Trophoblast cell (in vitro differentiated cells and primary cell): ENCODE measurements around the gene COQ8B.

Experiments
- DNase-seq, 2 donors: peaks; one replicate each; pipeline ENCODE4 v3.0.0-alpha.2; 2016
- H2AFZ ChIP-seq: 2 replicates; pipeline ENCODE4 v1.6.1; 2013; ENCODE audit warnings: low read length, moderate library complexity, mild to moderate bottlenecking; ENCODE audit not compliant: insufficient read depth, poor library complexity
- H2AK5ac ChIP-seq: 2 replicates; pipeline ENCODE4 v1.6.1; 2013; ENCODE audit warnings: mild to moderate bottlenecking, low read length
- H2BK120ac ChIP-seq: 2 replicates; pipeline ENCODE4 v1.6.1; 2013; ENCODE audit warnings: low read length, mild to moderate bottlenecking, moderate library complexity; ENCODE audit not compliant: insufficient read depth, poor library complexity
- H2BK12ac ChIP-seq: 2 replicates; pipeline ENCODE4 v1.6.1; 2013; ENCODE audit warnings: mild to moderate bottlenecking, low read length, moderate library complexity
- H2BK5ac ChIP-seq: 2 replicates; pipeline ENCODE4 v1.6.1; 2013; ENCODE audit warnings: low read length, low read depth, moderate library complexity, mild to moderate bottlenecking; ENCODE audit not compliant: poor library complexity
- H3K14ac ChIP-seq: 2 replicates; pipeline ENCODE4 v1.6.1; 2013; ENCODE audit warnings: mild to moderate bottlenecking, low read length
- H3K18ac ChIP-seq: 2 replicates; pipeline ENCODE4 v1.6.1; 2013; ENCODE audit warnings: mild to moderate bottlenecking, low read length
- H3K23ac ChIP-seq: 2 replicates; pipeline ENCODE4 v1.6.1; 2013; ENCODE audit warnings: low read length
- H3K27ac ChIP-seq: 2 replicates; pipeline ENCODE4 v1.5.1; 2013; ENCODE audit warnings: low read depth, mild to moderate bottlenecking, inconsistent platforms, low read length, moderate library complexity
- H3K27me3 ChIP-seq: 2 replicates; pipeline ENCODE4 v1.6.1; 2013; ENCODE audit warnings: inconsistent platforms, mild to moderate bottlenecking, low read length, moderate library complexity; ENCODE audit not compliant: insufficient read depth
- H3K36me3 ChIP-seq, 2 experiments: 1 replicate in 1 of 2; 2 replicates in 1 of 2; pipeline ENCODE4 v1.6.1; 2013; ENCODE audit warnings: low read length in 2 of 2, mild to moderate bottlenecking in 2 of 2, moderate library complexity in 1 of 2; ENCODE audit not compliant: insufficient read depth in 2 of 2, control insufficient read depth in 1 of 2
- H3K4ac ChIP-seq: 2 replicates; pipeline ENCODE4 v1.6.1; 2013; ENCODE audit warnings: low read depth, mild to moderate bottlenecking, low read length, moderate library complexity
- H3K4me1 ChIP-seq, 2 experiments: 1 replicate in 1 of 2; 2 replicates in 1 of 2; pipeline ENCODE4 v1.6.1; 2013; ENCODE audit warnings: low read length in 2 of 2, mild to moderate bottlenecking in 2 of 2, moderate library complexity in 1 of 2; ENCODE audit not compliant: insufficient read depth in 2 of 2, control insufficient read depth in 1 of 2
- H3K4me2 ChIP-seq: 2 replicates; pipeline ENCODE4 v1.6.1; 2013; ENCODE audit warnings: inconsistent platforms, mild to moderate bottlenecking, low read length, moderate library complexity
- H3K4me3 ChIP-seq: 2 replicates; pipeline ENCODE4 v1.5.1; 2013; ENCODE audit warnings: mild to moderate bottlenecking, low read depth, low read length, inconsistent platforms
- H3K79me1 ChIP-seq: one replicate; pipeline ENCODE4 v1.6.1; 2013; ENCODE audit warnings: low read length
- H3K79me2 ChIP-seq: 2 replicates; pipeline ENCODE4 v1.6.1; 2013; ENCODE audit warnings: low read length, mild to moderate bottlenecking; ENCODE audit not compliant: control insufficient read depth, insufficient read depth, poor library complexity
- H3K9ac ChIP-seq: 2 replicates; pipeline ENCODE4 v1.6.1; 2013; ENCODE audit warnings: mild to moderate bottlenecking, low read length
- H3K9me3 ChIP-seq: 2 replicates; pipeline ENCODE4 v1.6.1; 2013; ENCODE audit warnings: low read depth, mild to moderate bottlenecking, control low read depth, inconsistent platforms, low read length; ENCODE audit not compliant: insufficient read depth
- H4K12ac ChIP-seq: 2 replicates; pipeline ENCODE4 v1.6.1; 2013; ENCODE audit warnings: low read depth, mild to moderate bottlenecking, low read length, moderate library complexity
- H4K8ac ChIP-seq: 2 replicates; pipeline ENCODE4 v1.6.1; 2013; ENCODE audit warnings: low read depth, mild to moderate bottlenecking, low read length, moderate library complexity
- H4K91ac ChIP-seq: one replicate; pipeline ENCODE4 v1.6.1; 2013; ENCODE audit warnings: low read depth, mild to moderate bottlenecking, low read length, moderate library complexity
- whole genome bisulfite sequencing: extraction: QIAGEN DNeasy Blood & Tissue Kit; methylation state at CpG from one replicate; pipeline ENCODE4 v1.1.7; 2013; ENCODE audit warnings: missing lambda C conversion rate; ENCODE audit not compliant: insufficient read length, insufficient coverage; ENCODE audit errors: extremely low coverage; 5-methylcytosine and 5-hydroxymethylcytosine counted together

Gene COQ8B

GRCh38 chr19:40762754-40763470 is 46.2 kb upstream of the COQ8B start:
- H3K36me3 ChIP-seq = peaks cover 71 to 79% of the 10 kb centered on the region in 2 experiments
- no peak overlapping the region for H2BK120ac ChIP-seq
- H3K4me2 ChIP-seq = no peak overlapping the region
- H2AFZ ChIP-seq = no peak overlapping the region
- H3K4me1 ChIP-seq = no peaks in the 10 kb centered on the region
- H3K79me1 ChIP-seq = no peaks in the 10 kb centered on the region
- no peak overlapping the region for H4K12ac ChIP-seq
- no peak for DNase-seq
- H4K8ac ChIP-seq = no peak overlapping the region
- no peak overlapping the region for H3K18ac ChIP-seq
- H2BK12ac ChIP-seq = no peak overlapping the region
- no peak overlapping the region for H2BK5ac ChIP-seq
- no peak overlapping the region for H3K4ac ChIP-seq
- H3K79me2 ChIP-seq = no peaks in the 10 kb centered on the region
- no peak overlapping the region for H3K23ac ChIP-seq
- H3K9me3 ChIP-seq = peaks cover 2% of the 10 kb centered on the region
- H3K9ac ChIP-seq = no peak overlapping the region
- H3K14ac ChIP-seq = no peak overlapping the region
- WGBS = no CpG with 5 or more reads among the region's 17 CpGs
- no peaks in the 10 kb centered on the region for H3K27me3 ChIP-seq
- no peak overlapping the region for H4K91ac ChIP-seq
- H3K27ac ChIP-seq = no peak overlapping the region
- H2AK5ac ChIP-seq = no peak overlapping the region
- H3K4me3 ChIP-seq = no peak overlapping the region

GRCh38 chr19:40759352-40759751 is 42.7 kb upstream of the COQ8B start:
- Histone ChIP-seq H3K9ac (no peak overlapping the region), H3K79me2 (peaks cover 19% of the 10 kb centered on the region), H2AFZ (no peak overlapping the region), H2BK5ac (no peak overlapping the region), H3K36me3 (peaks cover 76 to 84% of the 10 kb centered on the region in 2 experiments), H2BK12ac (no peak overlapping the region), H3K4me2 (no peak overlapping the region), H2BK120ac (no peak overlapping the region), H3K14ac (no peak overlapping the region), H4K8ac (no peak overlapping the region), H3K9me3 (peaks cover 2% of the 10 kb centered on the region), H3K79me1 (peaks cover 3% of the 10 kb centered on the region), H3K4me1 (peaks cover 14 to 23% of the 10 kb centered on the region in 2 experiments), H4K91ac (no peak overlapping the region), H3K4ac (no peak overlapping the region), H3K27me3 (no peaks in the 10 kb centered on the region), H3K27ac (no peak overlapping the region), H3K23ac (no peak overlapping the region), H2AK5ac (no peak overlapping the region), H4K12ac (no peak overlapping the region), H3K4me3 (no peak overlapping the region), H3K18ac (no peak overlapping the region)
- WGBS = no CpG with 5 or more reads among the region's 13 CpGs
- no peak for DNase-seq

GRCh38 chr19:40758491-40758890 is 41.8 kb upstream of the COQ8B start:
- H3K14ac ChIP-seq = no peak overlapping the region
- H3K9ac ChIP-seq = no peak overlapping the region
- H2BK12ac ChIP-seq = no peak overlapping the region
- H2AK5ac ChIP-seq = no peak overlapping the region
- H3K9me3 ChIP-seq = peaks cover 2% of the 10 kb centered on the region
- DNase-seq = no peak
- no peak overlapping the region for H3K23ac ChIP-seq
- no peak overlapping the region for H3K27ac ChIP-seq
- no peak overlapping the region for H3K18ac ChIP-seq
- no peak overlapping the region for H4K8ac ChIP-seq
- H3K79me2 ChIP-seq = peaks cover 21% of the 10 kb centered on the region
- no peak overlapping the region for H3K4me2 ChIP-seq
- no peak overlapping the region for H3K4me3 ChIP-seq
- no peaks in the 10 kb centered on the region for H3K27me3 ChIP-seq
- H2AFZ ChIP-seq = no peak overlapping the region
- H2BK5ac ChIP-seq = no peak overlapping the region
- no peak overlapping the region for H3K4ac ChIP-seq
- H3K36me3 ChIP-seq = peaks cover 70 to 76% of the 10 kb centered on the region in 2 experiments
- peaks cover 5% of the 10 kb centered on the region for H3K79me1 ChIP-seq
- no peak overlapping the region for H2BK120ac ChIP-seq
- no peak overlapping the region for H4K91ac ChIP-seq
- peaks cover 20 to 27% of the 10 kb centered on the region in 2 experiments for H3K4me1 ChIP-seq
- no CpG with 5 or more reads among the region's 3 CpGs for WGBS
- H4K12ac ChIP-seq = no peak overlapping the region

GRCh38 chr19:40756502-40757110 is 39.9 kb upstream of the COQ8B start:
- Histone ChIP-seq H3K79me1 (peaks cover 6% of the 10 kb centered on the region), H3K79me2 (peaks cover 29% of the 10 kb centered on the region), H3K36me3 (peaks cover 52 to 57% of the 10 kb centered on the region in 2 experiments), H3K4me1 (peaks cover 20 to 27% of the 10 kb centered on the region in 2 experiments), H3K14ac (no peak overlapping the region), H3K9me3 (no peaks in the 10 kb centered on the region), H2AFZ (no peak overlapping the region), H4K8ac (no peak overlapping the region), H3K23ac (no peak overlapping the region), H3K4me3 (no peak overlapping the region), H2BK12ac (no peak overlapping the region), H2BK120ac (no peak overlapping the region), H3K4ac (peak overlapping the region; percentile 86), H3K4me2 (no peak overlapping the region), H3K27me3 (no peaks in the 10 kb centered on the region), H2AK5ac (no peak overlapping the region), H3K27ac (no peak overlapping the region), H4K91ac (no peak overlapping the region), H2BK5ac (no peak overlapping the region), H3K18ac (peak overlapping the region; percentile 64), H4K12ac (peak overlapping the region; percentile 35), H3K9ac (no peak overlapping the region)
- no CpG with 5 or more reads among the region's 11 CpGs for WGBS
- DNase-seq = peak; percentile 87 to 95
